Activated CD4-positive, alpha-beta T cell treated with anti-CD3 and anti-CD28 coated beads, Interleukin-2, amount 10 ng/mL, durations not matched to agents 24 days and 14 days (primary cell): ENCODE results near the gene CHTF18. TPM values are rescaled to one million over a fixed set of nuclear protein-coding genes. Genes with fewer than 3 reads are reported as not detected.
"Not testable (repeated sequence)": the region's sequence is repeated elsewhere in the genome, so short reads cannot be mapped to it uniquely, and the experiment has no call there.

Experiments
- DNase-seq: peaks from one replicate; pipeline ENCODE4 v3.0.0; 2022
- H3K27ac Mint-ChIP-seq: one replicate; pipeline ENCODE4 v1.8.0; 2022; ENCODE audit warnings: mild to moderate bottlenecking, mixed read lengths
- H3K27me3 Mint-ChIP-seq: one replicate; pipeline ENCODE4 v1.8.0; 2022; ENCODE audit warnings: mixed read lengths
- H3K36me3 Mint-ChIP-seq: one replicate; pipeline ENCODE4 v1.8.0; 2022; ENCODE audit warnings: low read depth, mild to moderate bottlenecking, mixed read lengths
- H3K4me1 Mint-ChIP-seq: one replicate; pipeline ENCODE4 v1.8.0; 2021; ENCODE audit warnings: mixed read lengths
- H3K4me3 Mint-ChIP-seq: one replicate; pipeline ENCODE4 v1.8.0; 2022; ENCODE audit warnings: mild to moderate bottlenecking, moderate library complexity, mixed read lengths
- H3K9me3 Mint-ChIP-seq: one replicate; pipeline ENCODE4 v1.8.0; 2021; ENCODE audit warnings: mixed read lengths
- intact Hi-C: fragments of 100-400 bp; cut with micrococcal nuclease; formaldehyde crosslinking; loops from one replicate; pipeline ENCODE4 v1.15.1; 2023
- total RNA-seq: library from RNA; stranded (reverse); gene quantifications from 2 replicates; pipeline ENCODE4 v1.2.3, GENCODE V29; 2022

CHTF18 gene
- total RNA-seq = 141 and 147 TPM in 2 replicates

DNA sequence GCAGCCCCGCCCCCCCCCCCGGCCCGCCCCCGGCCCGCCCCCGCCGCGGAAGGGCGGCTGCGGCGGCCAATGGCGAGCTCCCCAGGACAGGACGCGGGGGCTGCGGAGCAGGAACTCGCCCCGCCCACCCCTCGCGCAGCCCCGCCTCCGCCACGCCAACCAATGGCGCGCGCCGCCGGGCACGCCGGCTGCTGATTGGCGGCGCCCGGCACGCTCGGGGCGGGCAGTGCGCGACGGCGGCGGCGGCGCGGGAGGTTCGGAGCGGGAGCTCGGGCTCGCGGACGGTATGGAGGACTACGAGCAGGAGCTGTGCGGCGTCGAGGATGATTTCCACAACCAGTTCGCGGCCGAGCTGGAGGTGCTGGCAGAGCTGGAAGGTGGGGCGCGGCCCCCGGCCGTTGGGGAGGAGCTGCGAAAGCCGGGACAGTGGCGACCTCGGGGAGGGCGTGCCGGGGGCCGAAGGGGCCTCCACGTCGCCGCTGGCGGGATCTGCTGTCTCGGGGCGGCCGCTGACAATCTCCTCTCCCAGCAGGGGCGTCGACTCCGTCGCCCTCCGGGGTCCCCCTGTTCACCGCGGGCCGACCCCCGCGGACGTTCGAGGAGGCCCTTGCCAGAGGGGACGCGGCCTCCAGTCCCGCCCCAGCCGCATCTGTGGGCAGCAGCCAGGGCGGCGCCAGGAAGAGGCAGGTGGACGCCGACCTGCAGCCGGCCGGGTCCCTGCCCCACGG is at the start of gene CHTF18:
Gene CHTF18, plus strand, starts transcription at position 222 of the 728 bp plus-strand sequence. Its CDS starts 65 bp downstream, at position 287.
- peak; percentile 98 for DNase-seq
- intact Hi-C loops = loop anchor here (1.0 to 5.0 kb wide), 3 partner anchors 19 to 76 kb away; partner anchors contain the start of gene CIAO3
- Mint-ChIP-seq H3K36me3 (peaks cover 11% of the 10 kb centered on the region), H3K27me3 (no peaks in the 10 kb centered on the region), H3K9me3 (no peaks in the 10 kb centered on the region), H3K4me1 (peaks cover 5% of the 10 kb centered on the region), H3K4me3 (peak within 1 kb of the TSS; percentile 89), H3K27ac (peak within 1 kb of the TSS; percentile 81)

DNA sequence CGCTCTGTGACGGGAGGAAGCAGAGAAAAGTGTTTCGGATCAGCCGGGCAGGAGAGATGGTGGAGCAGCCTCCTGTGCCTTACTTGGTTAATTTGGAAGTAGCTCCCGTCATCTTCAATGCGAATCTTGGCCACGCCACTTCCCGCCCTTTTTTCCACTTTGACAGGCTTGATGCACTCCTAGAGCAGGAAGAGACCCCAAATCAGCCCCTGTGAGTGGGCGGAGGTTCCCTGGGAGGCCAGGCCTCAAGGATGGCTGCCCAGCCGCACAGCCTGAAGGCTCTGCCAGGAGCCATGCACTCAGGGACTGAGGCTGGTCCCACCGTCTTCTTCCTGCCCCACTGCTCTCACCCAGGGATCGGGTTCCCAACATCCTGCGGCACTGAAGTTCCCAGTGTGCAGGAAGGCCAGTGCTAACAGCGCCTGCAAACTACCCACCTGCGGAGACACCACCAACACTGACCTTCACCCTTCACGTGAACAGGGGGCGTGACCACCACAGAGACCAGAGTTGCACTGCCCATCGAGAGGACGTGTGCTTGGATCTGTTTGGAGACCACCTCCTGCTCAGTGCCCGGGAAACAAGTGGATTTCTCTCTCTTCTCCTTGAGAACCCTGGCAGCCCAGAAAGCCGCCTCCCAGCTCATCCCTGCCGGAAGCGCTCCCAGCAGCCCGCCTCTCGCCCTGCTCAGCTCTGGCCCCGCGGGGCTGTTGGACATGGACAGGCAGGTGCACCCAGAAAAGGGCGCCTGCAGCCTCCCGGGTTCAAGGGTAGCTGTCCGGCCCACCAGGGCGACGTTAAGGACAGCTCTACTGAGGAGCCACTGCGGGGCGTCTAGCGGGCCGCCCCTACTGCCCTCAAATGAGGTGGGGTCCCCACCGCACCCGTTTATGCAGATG is 48.6 kb upstream of the CHTF18 start:
- DNase-seq = no peak
- H3K27me3 Mint-ChIP-seq = no peaks in the 10 kb centered on the region
- no peaks in the 10 kb centered on the region for H3K9me3 Mint-ChIP-seq
- intact Hi-C loops = loop anchor here (2.0 to 5.0 kb wide), 2 partner anchors 47 to 569 kb away; partner anchors contain the start of genes CHTF18, RPUSD1 and UBE2I
- H3K27ac Mint-ChIP-seq = peak overlapping the region; percentile 41
- peaks cover 20% of the 10 kb centered on the region for H3K36me3 Mint-ChIP-seq
- H3K4me3 Mint-ChIP-seq = peak overlapping the region; percentile 85
- H3K4me1 Mint-ChIP-seq = peaks cover 14% of the 10 kb centered on the region

DNA sequence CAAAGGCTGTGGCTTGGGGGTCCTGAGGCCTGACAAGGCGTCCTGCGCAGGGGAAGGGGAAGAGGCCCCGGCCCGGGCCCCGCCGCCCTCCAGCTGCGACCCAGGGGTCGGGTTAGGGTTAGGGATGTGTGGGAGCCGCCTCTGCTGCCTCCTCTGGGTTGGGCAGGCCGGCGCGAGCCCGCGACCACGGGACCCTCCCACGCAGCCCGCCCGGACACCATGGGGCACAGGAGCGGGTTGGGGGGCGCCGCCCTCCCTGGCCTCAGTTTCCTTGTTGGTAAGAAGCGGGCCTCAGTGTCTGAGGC is 48.0 kb upstream of the CHTF18 start:
- Mint-ChIP-seq H3K27me3 (no peaks in the 10 kb centered on the region), H3K4me1 (peaks cover 11% of the 10 kb centered on the region), H3K9me3 (no peaks in the 10 kb centered on the region), H3K27ac (peak overlapping the region; percentile 45), H3K4me3 (peak overlapping the region; percentile 85), H3K36me3 (peaks cover 18% of the 10 kb centered on the region)
- intact Hi-C loops = loop anchor here (2.0 to 5.0 kb wide), 2 partner anchors 47 to 568 kb away; partner anchors contain the start of genes CHTF18, RPUSD1 and UBE2I
- no peak for DNase-seq

DNA sequence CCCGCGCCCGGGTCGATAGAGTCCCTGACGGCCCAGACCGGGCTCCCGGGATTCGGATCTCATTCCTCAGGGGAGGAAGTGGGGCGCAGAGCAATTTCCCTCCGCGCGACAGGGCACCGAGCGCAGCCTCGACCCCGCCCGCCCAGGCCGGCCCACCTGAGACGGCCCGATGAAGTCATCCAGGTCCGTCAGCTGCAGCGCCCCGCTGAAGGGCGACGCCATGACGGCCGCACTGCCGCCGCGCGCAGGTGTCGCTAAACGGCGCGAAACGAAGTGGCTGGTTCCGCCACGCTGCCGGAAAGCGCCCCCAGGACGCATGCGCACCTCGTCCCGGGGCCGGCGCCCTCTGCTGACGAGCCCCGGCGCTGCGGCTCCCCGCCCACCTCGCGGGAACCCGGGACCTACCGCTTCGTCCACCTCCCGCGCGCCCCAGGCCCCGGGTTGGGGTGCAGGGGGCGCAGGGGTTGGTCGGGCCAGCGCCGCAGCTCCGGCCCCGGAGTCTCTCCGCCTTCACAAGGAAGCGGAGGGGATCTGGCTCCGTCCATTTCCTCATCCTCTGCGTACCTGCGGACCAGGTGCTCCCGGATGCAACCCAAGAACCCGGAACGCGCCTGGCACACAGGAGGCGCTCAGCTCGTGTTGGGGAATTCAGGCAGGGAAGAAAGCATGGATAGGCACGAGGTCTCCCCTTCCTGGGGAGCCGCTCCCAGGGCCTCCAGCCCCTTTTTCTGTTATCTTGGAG is 47.5 kb upstream of the CHTF18 start, which contains the start of gene CIAO3:
Gene CIAO3, minus strand, starts transcription at position 234 of the 742 bp plus-strand sequence. Its CDS starts 12 bp downstream, at position 222.
- H3K27me3 Mint-ChIP-seq = no peaks in the 10 kb centered on the region
- DNase-seq = peak; percentile 98
- intact Hi-C loops = loop anchor here (1.0 to 5.0 kb wide), 3 partner anchors 26 to 568 kb away; partner anchors contain the start of genes CHTF18, METRN, RPUSD1 and UBE2I
- peaks cover 9% of the 10 kb centered on the region for H3K4me1 Mint-ChIP-seq
- peaks cover 16% of the 10 kb centered on the region for H3K36me3 Mint-ChIP-seq
- peak within 1 kb of the TSS; percentile 85 for H3K4me3 Mint-ChIP-seq
- no peaks in the 10 kb centered on the region for H3K9me3 Mint-ChIP-seq
- peak within 1 kb of the TSS; percentile 62 for H3K27ac Mint-ChIP-seq

DNA sequence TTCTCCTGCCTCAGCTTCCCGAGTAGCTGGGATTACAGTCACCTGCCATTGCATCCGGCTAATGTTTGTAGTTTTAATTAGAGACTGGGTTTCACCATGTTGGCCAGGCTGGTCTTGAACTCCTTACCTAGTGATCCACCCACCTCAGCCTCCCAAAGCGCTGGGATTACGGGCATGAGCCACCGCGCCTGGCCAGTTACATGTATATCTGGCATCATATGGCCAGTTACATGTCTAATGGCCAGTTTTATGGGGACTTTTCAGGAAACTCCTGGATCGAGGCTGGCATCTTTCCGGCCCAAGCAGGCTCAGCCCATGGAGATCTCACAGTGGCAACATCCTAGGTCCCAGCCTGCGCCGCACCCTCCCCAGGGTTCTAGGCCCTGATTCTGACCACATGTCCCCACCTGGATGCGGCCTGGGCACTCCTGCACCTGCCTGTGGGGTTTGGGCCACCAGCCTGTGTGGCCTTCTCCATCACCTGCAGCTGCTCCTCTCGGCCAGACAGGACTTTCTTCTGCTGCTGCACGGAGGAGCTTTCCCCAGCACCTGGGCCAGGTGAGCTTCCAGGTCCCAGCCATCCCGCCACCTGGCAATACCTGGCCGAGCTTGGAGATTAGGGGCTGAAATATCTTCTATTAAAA is 46.3 kb upstream of the CHTF18 start:
- H3K27ac Mint-ChIP-seq = no peak overlapping the region
- intact Hi-C loops = loop anchor here (1.0 to 5.0 kb wide), 3 partner anchors 27 to 567 kb away; partner anchors contain the start of genes CHTF18, METRN, RPUSD1 and UBE2I

DNA sequence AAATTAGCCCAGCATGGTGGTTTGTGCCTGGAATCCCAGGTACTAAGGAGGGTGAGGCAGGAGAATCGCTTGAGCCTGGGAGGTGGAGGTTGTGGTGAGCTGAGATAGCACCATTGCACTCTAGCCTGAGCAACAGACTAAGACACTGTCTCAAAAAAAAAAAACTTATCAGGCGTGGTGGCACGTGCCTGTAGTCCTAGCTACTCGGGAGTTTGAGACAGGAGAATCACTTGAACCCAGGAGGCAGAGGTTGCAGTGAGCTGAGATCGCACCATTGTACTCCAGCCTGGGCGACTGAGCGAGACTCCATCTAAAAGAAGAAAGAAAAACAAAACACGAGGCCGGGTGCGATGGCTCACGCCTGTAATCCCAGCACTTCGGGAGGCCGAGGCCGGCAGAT is 45.5 kb upstream of the CHTF18 start:
- not testable (repeated sequence) for H3K36me3 Mint-ChIP-seq, H3K4me1 Mint-ChIP-seq, H3K9me3 Mint-ChIP-seq, DNase-seq, H3K27me3 Mint-ChIP-seq, H3K27ac Mint-ChIP-seq, H3K4me3 Mint-ChIP-seq
- intact Hi-C loops = loop anchor here (5.0 kb wide), 1 partner anchor 44 kb away; the partner anchor contains the start of genes CHTF18 and RPUSD1

More for the DNA sequence above, 46.3 kb upstream of the CHTF18 start:
- Mint-ChIP-seq H3K36me3 (peaks cover 9% of the 10 kb centered on the region), H3K4me1 (peaks cover 4% of the 10 kb centered on the region), H3K9me3 (no peaks in the 10 kb centered on the region), H3K27me3 (no peaks in the 10 kb centered on the region), H3K4me3 (peak overlapping the region; percentile 81)
- no peak for DNase-seq

DNA sequence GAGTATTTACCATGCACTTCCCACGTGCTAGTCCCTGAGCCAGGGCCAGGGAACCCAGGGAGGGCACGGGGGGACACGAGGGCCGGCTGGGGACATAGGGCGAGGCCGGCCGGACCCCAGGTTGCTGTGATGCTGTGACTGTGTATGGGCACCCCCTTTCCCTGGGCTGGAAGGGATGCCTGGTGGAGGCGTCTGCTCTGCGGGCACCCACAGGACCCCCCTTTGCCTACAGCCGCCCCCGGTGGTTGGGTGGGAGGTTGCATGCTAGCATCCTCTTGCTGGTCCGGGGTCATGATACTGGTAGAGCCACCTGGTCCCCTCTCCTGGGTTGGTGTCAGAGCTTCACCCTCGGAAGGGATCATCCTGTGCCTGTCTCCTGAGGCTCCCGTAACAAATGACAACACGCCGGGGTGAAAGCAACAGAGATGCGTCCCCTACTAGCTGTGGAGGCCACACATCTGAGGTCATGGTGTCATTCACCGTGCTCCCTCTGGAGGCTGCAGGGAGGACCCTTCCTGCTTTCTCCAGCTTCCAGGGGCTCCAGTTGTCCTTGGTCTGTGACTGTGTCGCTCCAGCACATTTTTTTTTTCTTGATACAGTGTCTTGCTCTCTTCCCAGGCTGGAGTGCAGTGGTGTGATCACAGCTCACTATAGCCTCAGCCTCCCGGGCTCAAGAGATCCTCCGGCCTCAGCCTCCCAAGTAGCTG is 44.5 kb upstream of the CHTF18 start:
- no peak for DNase-seq
- Mint-ChIP-seq H3K27me3 (no peaks in the 10 kb centered on the region), H3K4me1 (no peaks in the 10 kb centered on the region), H3K36me3 (peaks cover 4% of the 10 kb centered on the region), H3K9me3 (no peaks in the 10 kb centered on the region), H3K4me3 (no peak overlapping the region), H3K27ac (no peak overlapping the region)
- intact Hi-C loops = loop anchor here (5.0 kb wide), 1 partner anchor 43 kb away; the partner anchor contains the start of genes CHTF18 and RPUSD1

DNA sequence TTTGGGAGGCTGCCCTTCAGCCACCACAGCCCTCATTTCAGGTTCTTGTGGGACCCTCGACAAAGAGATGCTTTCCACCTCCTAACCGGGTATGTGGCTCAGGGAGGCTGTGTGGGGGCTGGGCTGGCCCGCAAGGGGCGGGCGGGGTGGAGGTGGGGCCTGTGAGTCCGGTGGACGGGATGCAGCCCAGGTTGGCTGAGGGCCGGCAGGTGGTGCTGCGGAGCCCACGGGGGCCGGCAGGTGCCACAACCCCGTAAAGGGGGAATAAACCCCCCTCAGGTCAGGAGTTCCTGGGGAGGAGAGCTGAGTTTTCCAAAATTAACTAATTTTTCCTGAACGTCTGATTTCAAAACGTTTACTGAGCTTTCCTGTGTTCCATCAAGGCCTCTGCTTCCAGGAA is 42.7 kb upstream of the CHTF18 start:
- H3K27me3 Mint-ChIP-seq = no peaks in the 10 kb centered on the region
- H3K27ac Mint-ChIP-seq = no peak overlapping the region
- H3K9me3 Mint-ChIP-seq = no peaks in the 10 kb centered on the region
- no peak overlapping the region for H3K4me3 Mint-ChIP-seq
- intact Hi-C loops = no loop called here
- DNase-seq = no peak
- H3K36me3 Mint-ChIP-seq = no peaks in the 10 kb centered on the region
- no peaks in the 10 kb centered on the region for H3K4me1 Mint-ChIP-seq

DNA sequence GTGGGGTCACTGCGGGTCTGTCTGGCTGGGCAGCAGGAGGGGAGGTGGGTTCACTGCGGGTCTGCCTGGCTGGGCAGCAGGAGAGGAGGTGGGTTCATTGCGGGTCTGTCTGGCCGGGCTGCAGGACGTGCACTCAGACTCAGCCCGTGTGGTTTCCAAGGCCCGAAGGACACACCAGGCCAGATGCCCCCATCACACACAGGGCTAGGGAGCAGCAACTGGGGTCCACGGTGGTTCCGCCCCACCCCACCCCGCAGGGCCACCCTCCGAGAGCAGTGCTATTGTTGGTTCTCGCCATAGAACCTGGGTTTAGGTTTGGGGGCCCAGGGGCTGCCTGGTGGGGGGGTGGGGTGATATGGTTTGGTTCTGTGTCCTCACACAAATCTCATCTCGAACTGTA is 41.8 kb upstream of the CHTF18 start:
- Mint-ChIP-seq H3K4me1 (no peaks in the 10 kb centered on the region), H3K36me3 (no peaks in the 10 kb centered on the region), H3K9me3 (no peaks in the 10 kb centered on the region)

DNA sequence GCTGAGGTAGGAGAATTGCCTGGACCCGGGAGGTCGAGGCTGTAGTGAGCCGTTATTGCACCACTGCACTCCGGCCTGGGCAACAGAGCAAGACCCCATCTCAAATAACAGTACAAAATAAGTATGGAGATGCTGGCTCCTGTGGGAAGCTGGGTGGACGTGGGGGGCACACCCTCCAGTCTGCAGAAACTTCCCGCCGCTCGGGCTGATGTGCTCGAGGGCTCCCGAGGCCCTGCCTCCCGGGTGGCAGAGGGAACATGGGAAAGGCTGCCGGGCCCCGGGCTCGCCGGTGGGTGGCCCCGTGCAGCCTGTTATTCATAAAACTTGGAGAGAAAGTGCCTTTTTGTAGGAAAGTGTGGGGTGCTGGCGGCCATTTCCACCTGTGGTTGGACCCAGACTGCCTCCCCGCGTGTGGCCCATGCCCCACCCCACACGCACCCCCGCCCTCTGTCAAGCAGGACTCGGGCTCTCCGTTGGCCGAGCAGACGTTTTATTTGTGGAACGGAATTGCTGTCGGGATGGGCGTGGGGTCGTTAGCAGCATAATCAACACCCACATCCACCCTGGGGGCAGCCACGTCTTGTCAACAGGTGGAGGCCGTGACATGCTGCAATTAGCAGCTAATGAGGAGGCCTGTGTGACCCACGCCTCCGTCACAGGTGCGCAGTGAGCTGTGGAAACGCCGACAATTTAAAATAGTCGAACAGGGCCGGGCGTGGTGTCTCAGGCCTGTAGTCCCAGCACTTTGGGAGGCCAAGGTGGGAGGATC is 40.3 kb upstream of the CHTF18 start:
- Mint-ChIP-seq H3K27ac (no peak overlapping the region), H3K9me3 (no peaks in the 10 kb centered on the region), H3K27me3 (no peaks in the 10 kb centered on the region), H3K4me3 (no peak overlapping the region), H3K36me3 (no peaks in the 10 kb centered on the region), H3K4me1 (no peaks in the 10 kb centered on the region)
- no peak for DNase-seq
- intact Hi-C loops = no loop called here

More for the DNA sequence above, 41.8 kb upstream of the CHTF18 start:
- Mint-ChIP-seq H3K27ac (no peak overlapping the region), H3K4me3 (no peak overlapping the region), H3K27me3 (no peaks in the 10 kb centered on the region)
- intact Hi-C loops = no loop called here
- DNase-seq = no peak

DNA sequence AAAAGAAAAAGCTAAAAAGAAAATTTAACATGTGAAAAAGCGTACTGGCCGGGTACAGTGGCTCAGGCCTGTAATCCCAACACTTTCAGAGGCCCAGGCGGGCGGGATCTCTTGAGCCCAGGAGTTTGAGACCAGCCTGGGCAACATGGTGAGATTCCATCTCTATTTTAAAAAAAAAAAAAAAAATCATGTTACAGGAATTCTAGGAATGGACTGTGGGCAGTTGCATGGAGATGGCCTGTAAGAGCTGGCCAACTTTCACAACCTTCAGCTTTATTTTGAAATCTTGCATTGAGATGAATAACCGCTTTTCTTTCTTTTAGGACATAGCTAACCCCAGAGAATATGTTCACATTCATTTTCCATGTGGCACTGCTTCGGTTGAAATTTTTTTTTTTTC is 39.4 kb upstream of the CHTF18 start:
- no peaks in the 10 kb centered on the region for H3K36me3 Mint-ChIP-seq
- H3K4me1 Mint-ChIP-seq = no peaks in the 10 kb centered on the region
- H3K27ac Mint-ChIP-seq = no peak overlapping the region
- H3K27me3 Mint-ChIP-seq = no peaks in the 10 kb centered on the region
- no peak overlapping the region for H3K4me3 Mint-ChIP-seq
- H3K9me3 Mint-ChIP-seq = no peaks in the 10 kb centered on the region
- intact Hi-C loops = no loop called here
- DNase-seq = no peak

DNA sequence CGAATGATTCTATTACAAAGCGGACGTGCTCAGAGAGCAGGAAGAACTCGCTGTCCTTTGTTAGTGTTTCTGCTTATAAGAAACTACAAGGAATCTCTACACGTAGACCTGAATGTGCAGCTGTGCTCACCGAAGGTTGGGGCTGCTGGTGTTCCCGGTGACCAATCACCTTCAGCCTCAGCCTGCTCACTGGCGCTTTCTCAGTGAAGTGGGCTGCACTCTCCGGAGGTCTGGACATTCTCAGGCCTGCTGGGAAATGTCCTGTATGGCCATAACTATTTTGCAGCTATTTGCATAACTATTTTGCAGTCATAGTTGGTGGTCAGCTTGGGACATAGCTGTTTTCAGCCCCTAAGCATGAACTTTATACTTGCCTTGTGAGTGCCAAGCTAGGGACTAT is 37.9 kb upstream of the CHTF18 start:
- intact Hi-C loops = no loop called here

More for the DNA sequence above, 37.9 kb upstream of the CHTF18 start:
- no peaks in the 10 kb centered on the region for H3K36me3 Mint-ChIP-seq
- no peak overlapping the region for H3K4me3 Mint-ChIP-seq
- H3K27me3 Mint-ChIP-seq = peaks cover 2% of the 10 kb centered on the region
- H3K4me1 Mint-ChIP-seq = no peaks in the 10 kb centered on the region
- DNase-seq = no peak
- no peaks in the 10 kb centered on the region for H3K9me3 Mint-ChIP-seq
- H3K27ac Mint-ChIP-seq = no peak overlapping the region
